Ecto neural progenitor cell (in vitro differentiated cells): ENCODE measurements around the gene SPATC1L.
A peak's percentile ranks its signal among the peaks of the same experiment; 100 is the strongest.

Experiments
- DNase-seq: peaks from one replicate; pipeline ENCODE4 v3.0.0-alpha.2; 2018; ENCODE audit warnings: low spot score

The SPATC1L gene

GRCh38 chr21:46131838-46132651 lies 52.2 kb downstream of the SPATC1L start:
- DNase-seq: no peak

- no peak for DNase-seq
Measured at GRCh38 chr21:46131588-46131837, 52.7 kb downstream of the SPATC1L start.

GRCh38 chr21:46130831-46131587 lies 53.2 kb downstream of the SPATC1L start:
- DNase-seq: no peak

- no peak for DNase-seq
Measured at GRCh38 chr21:46129846-46130651, 54.2 kb downstream of the SPATC1L start.

GRCh38 chr21:46128933-46129571 lies 55.2 kb downstream of the SPATC1L start:
- no peak for DNase-seq

- DNase-seq: no peak
Measured at GRCh38 chr21:46128106-46128932, 55.9 kb downstream of the SPATC1L start.

- no peak for DNase-seq
Measured at GRCh38 chr21:46127239-46128105, 56.8 kb downstream of the SPATC1L start.

GRCh38 chr21:46126309-46127238 lies 57.7 kb downstream of the SPATC1L start:
- DNase-seq: peak; percentile 40

GRCh38 chr21:46125846-46126301 lies 58.4 kb downstream of the SPATC1L start:
- DNase-seq: no peak

GRCh38 chr21:46124926-46125845 lies 59.1 kb downstream of the SPATC1L start:
- peak; percentile 34 for DNase-seq

- peak; percentile 32 for DNase-seq
Measured at GRCh38 chr21:46124083-46124925, 60.0 kb downstream of the SPATC1L start.

GRCh38 chr21:46122758-46123683 lies 61.2 kb downstream of the SPATC1L start:
- DNase-seq: peak; percentile 27

GRCh38 chr21:46122237-46122671 lies 62.0 kb downstream of the SPATC1L start:
- DNase-seq: peak; percentile 41

GRCh38 chr21:46121286-46122221 lies 62.7 kb downstream of the SPATC1L start:
- DNase-seq: peak; percentile 40
